ENCODE data around the gene FMN2. TPM values are rescaled to one million over a fixed set of nuclear protein-coding genes. Genes with fewer than 3 reads are reported as not detected.

FMN2 gene
- total RNA-seq, 1 donor from 2014 or later: not detected

- DNase-seq: no peak
- TF ChIP-seq CTCF (IDR thresholded peaks at IDR 0.05; ENCODE audit: borderline replicate concordance): no peak
- intact Hi-C loops (cut with micrococcal nuclease): no loop called here
These were observed 334.4 kb downstream of the FMN2 start for GRCh38 chr1:240426051-240426450.

GRCh38 chr1:240435996-240436566, 344.4 kb downstream of the FMN2 start:
- no peak for DNase-seq
- Histone ChIP-seq H3K27ac (replicated peaks) (no peak overlapping the region), H3K4me3 (no peak overlapping the region), H3K27me3 (ENCODE audit: low read depth) (no peaks in the 10 kb centered on the region), H3K9me3 (replicated peaks) (no peaks in the 10 kb centered on the region), H3K4me1 (no peaks in the 10 kb centered on the region), H3K36me3 (no peaks in the 10 kb centered on the region)
- intact Hi-C loops (cut with micrococcal nuclease): no loop called here
- no peak for TF ChIP-seq CTCF (IDR thresholded peaks at IDR 0.05; ENCODE audit: borderline replicate concordance)

More at GRCh38 chr1:240426051-240426450, 334.4 kb downstream of the FMN2 start:
- Histone ChIP-seq H3K4me3 (no peak overlapping the region), H3K36me3 (no peaks in the 10 kb centered on the region), H3K27ac (replicated peaks) (no peak overlapping the region), H3K27me3 (ENCODE audit: low read depth) (no peaks in the 10 kb centered on the region), H3K4me1 (no peaks in the 10 kb centered on the region), H3K9me3 (replicated peaks) (peaks cover 14% of the 10 kb centered on the region)

- Histone ChIP-seq H3K9me3 (replicated peaks) (no peaks in the 10 kb centered on the region), H3K4me1 (no peaks in the 10 kb centered on the region), H3K27ac (replicated peaks) (no peak overlapping the region), H3K4me3 (no peak overlapping the region), H3K27me3 (ENCODE audit: low read depth) (no peaks in the 10 kb centered on the region), H3K36me3 (no peaks in the 10 kb centered on the region)
- intact Hi-C loops (cut with micrococcal nuclease): no loop called here
- no peak for TF ChIP-seq CTCF (IDR thresholded peaks at IDR 0.05; ENCODE audit: borderline replicate concordance)
- no peak for DNase-seq
These were observed 350.0 kb downstream of the FMN2 start for GRCh38 chr1:240441669-240442068.

- H3K27ac ChIP-seq (replicated peaks): no peak overlapping the region
- no peak for DNase-seq
- no peaks in the 10 kb centered on the region for H3K9me3 ChIP-seq (replicated peaks)
- H3K4me1 ChIP-seq: no peaks in the 10 kb centered on the region
- no peaks in the 10 kb centered on the region for H3K27me3 ChIP-seq (ENCODE audit: low read depth)
- no peaks in the 10 kb centered on the region for H3K36me3 ChIP-seq
- no peak overlapping the region for H3K4me3 ChIP-seq
- TF ChIP-seq CTCF (IDR thresholded peaks at IDR 0.05; ENCODE audit: borderline replicate concordance): no peak
- intact Hi-C loops (cut with micrococcal nuclease): no loop called here
These were observed 353.7 kb downstream of the FMN2 start for GRCh38 chr1:240445369-240445768.

- DNase-seq: no peak
- intact Hi-C loops (cut with micrococcal nuclease): no loop called here
- no peaks in the 10 kb centered on the region for H3K36me3 ChIP-seq
- H3K4me1 ChIP-seq: no peaks in the 10 kb centered on the region
- no peaks in the 10 kb centered on the region for H3K27me3 ChIP-seq (ENCODE audit: low read depth)
- no peak overlapping the region for H3K4me3 ChIP-seq
- TF ChIP-seq CTCF (IDR thresholded peaks at IDR 0.05; ENCODE audit: borderline replicate concordance): no peak
- H3K27ac ChIP-seq (replicated peaks): no peak overlapping the region
- no peaks in the 10 kb centered on the region for H3K9me3 ChIP-seq (replicated peaks)
These were observed 363.6 kb downstream of the FMN2 start for GRCh38 chr1:240455228-240455821.
